Measurements from ENCODE around the gene TENT5C. TPM values are rescaled to one million over a fixed set of nuclear protein-coding genes. Genes with fewer than 3 reads are reported as not detected.

Gene TENT5C
- total and polyA plus RNA-seq, 9 of the 15 experiments (the other 6 are each of a cell fraction or from before 2014, with no cell fraction given), result 1.8 to 7.7 (median 4.0) TPM

- TF ChIP-seq AFF1 (IDR thresholded peaks at IDR 0.05; ENCODE audit: low read depth in 1 of 2, partially characterized antibody in 2 of 2), result no peak
- TF ChIP-seq MYBL2 (IDR thresholded peaks at IDR 0.05; ENCODE audit: low read depth), result no peak
- TF ChIP-seq MYBL2 (CRISPR knock-in tag; IDR thresholded peaks at IDR 0.05; ENCODE audit: borderline replicate concordance), result no peak
- no peak for TF ChIP-seq ZBTB9 (CRISPR knock-in tag; IDR thresholded peaks at IDR 0.05)
- TF ChIP-seq ZNF224 (CRISPR knock-in tag; IDR thresholded peaks at IDR 0.05), result no peak
- TF ChIP-seq ZNF282 (CRISPR knock-in tag; IDR thresholded peaks at IDR 0.05), result no peak
Observed at GRCh38 chr1:117646956-117647355, 41.1 kb downstream of the TENT5C start (continued).

Data from K562 (cell line).